HG03432 (cell line): Measurements from ENCODE around the gene KLF9.
A peak's percentile ranks its signal among the peaks of the same experiment; 100 is the strongest.

ENCODE experiments used
- ATAC-seq: cut with Tn5 transposase; IDR thresholded peaks from one replicate; pipeline ENCODE4 v1.9.1; 2021; ENCODE audit warnings: mild to moderate bottlenecking, moderate library complexity; ENCODE audit not compliant: unreplicated experiment

The KLF9 gene

GRCh38 chr9:70413799-70414775 lies at the start of gene KLF9:
KLF9 (minus strand) TSS chr9:70414657; CDS start chr9:70413363, 1,294 bp downstream.
- ATAC-seq: peak; percentile 64

- no peak for ATAC-seq
These were observed 49.4 kb upstream of the KLF9 start for GRCh38 chr9:70463877-70464276.

- ATAC-seq: no peak
These were observed 47.8 kb upstream of the KLF9 start for GRCh38 chr9:70462300-70462699.

- ATAC-seq: no peak
These were observed 42.8 kb upstream of the KLF9 start for GRCh38 chr9:70457235-70457634.

- no peak for ATAC-seq
These were observed 41.7 kb upstream of the KLF9 start for GRCh38 chr9:70455993-70456704.

- ATAC-seq: no peak
These were observed 37.9 kb upstream of the KLF9 start for GRCh38 chr9:70452365-70452764.

GRCh38 chr9:70451765-70452164 lies 37.3 kb upstream of the KLF9 start:
- ATAC-seq: no peak

GRCh38 chr9:70450738-70451137 lies 36.3 kb upstream of the KLF9 start:
- ATAC-seq: no peak

- ATAC-seq: no peak
These were observed 35.0 kb upstream of the KLF9 start for GRCh38 chr9:70449461-70449860.

GRCh38 chr9:70448919-70449318 lies 34.5 kb upstream of the KLF9 start:
- no peak for ATAC-seq

GRCh38 chr9:70444904-70445303 lies 30.4 kb upstream of the KLF9 start:
- no peak for ATAC-seq

GRCh38 chr9:70442328-70442848 lies 27.9 kb upstream of the KLF9 start:
- no peak for ATAC-seq

GRCh38 chr9:70441622-70442021 lies 27.2 kb upstream of the KLF9 start:
- no peak for ATAC-seq

- ATAC-seq: no peak
These were observed 25.7 kb upstream of the KLF9 start for GRCh38 chr9:70439991-70440706.

GRCh38 chr9:70438341-70438928 lies 24.0 kb upstream of the KLF9 start:
- no peak for ATAC-seq

- no peak for ATAC-seq
These were observed 21.5 kb upstream of the KLF9 start for GRCh38 chr9:70435948-70436347.

GRCh38 chr9:70429899-70430298 lies 15.4 kb upstream of the KLF9 start:
- no peak for ATAC-seq

GRCh38 chr9:70428781-70429180 lies 14.3 kb upstream of the KLF9 start:
- ATAC-seq: no peak

GRCh38 chr9:70427161-70427945 lies 12.9 kb upstream of the KLF9 start:
- no peak for ATAC-seq

- no peak for ATAC-seq
These were observed 10.7 kb upstream of the KLF9 start for GRCh38 chr9:70425192-70425591.
